Right lobe of liver (tissue), 6 donors: ENCODE results near the gene AQP3. TPM values are rescaled to one million over a fixed set of nuclear protein-coding genes. Genes with fewer than 3 reads are reported as not detected.
"Not testable (repeated sequence)": the region's sequence is repeated elsewhere in the genome, so short reads cannot be mapped to it uniquely, and the experiment has no call there.

ENCODE experiments used
- ATAC-seq, 4 donors: fragments of 200-7000 bp; cut with Tn5 transposase; one replicate each; pipeline ENCODE4 v1.9.1; 2020; ENCODE audit warnings: mild to moderate bottlenecking in 4 of 4, moderate library complexity in 4 of 4
- DNase-seq, 3 donors: peaks; one replicate each; pipeline ENCODE4 v3.0.0-alpha.2; 2020
- H3K27ac ChIP-seq, 3 donors: fragments of 200-600 bp; one replicate each; pipeline ENCODE4 v1.8.0; 2022
- H3K27me3 ChIP-seq, 2 donors: fragments of 200-600 bp; one replicate each; pipeline ENCODE4 v1.8.0; 2022
- H3K36me3 ChIP-seq, 4 donors: fragments of 200-600 bp; sonication (generic) in 1 of 4; one replicate each; pipeline versions ENCODE4 v1.5.1 to v1.8.0; 2017 to 2022; ENCODE audit warnings: control low read depth in 1 of 4
- H3K4me1 ChIP-seq, 4 donors: fragments of 200-600 bp; sonication (generic) in 1 of 4; one replicate each; pipeline versions ENCODE4 v1.5.1 to v1.8.0; 2017 to 2022; ENCODE audit warnings: control low read depth in 1 of 4
- H3K4me3 ChIP-seq, 3 donors: fragments of 200-600 bp; one replicate each; pipeline ENCODE4 v1.8.0; 2022
- H3K9me3 ChIP-seq, 4 donors: fragments of 200-600 bp; sonication (generic) in 1 of 4; one replicate each; pipeline versions ENCODE4 v1.5.1 to v1.8.0; 2017 to 2022; ENCODE audit warnings: control low read depth in 1 of 4
- CTCF ChIP-seq, 4 donors: fragments of 200-600 bp in 3 of 4; fragments of 450-650 bp in 1 of 4; IDR thresholded peaks; one replicate each; pipeline versions ENCODE4 v1.5.1 to v1.8.0; 2016 to 2022; ENCODE audit warnings: antibody characterized with exemption in 4 of 4, mild to moderate bottlenecking in 2 of 4
- POLR2A ChIP-seq: fragments of 450-650 bp; IDR thresholded peaks from one replicate; pipeline ENCODE4 v1.6.1; 2017; ENCODE audit warnings: antibody characterized with exemption, mild to moderate bottlenecking
- WGBS: methylation state at CpG from one replicate; pipeline ENCODE4 v1.1.6; 2018; ENCODE audit warnings: low coverage, low lambda C conversion rate; ENCODE audit not compliant: insufficient coverage; ENCODE audit errors: missing lambda C conversion rate; 5-methylcytosine and 5-hydroxymethylcytosine counted together
- intact Hi-C, 2 donors: fragments of 100-400 bp; cut with DNase I; formaldehyde crosslinking; loops; one replicate each; pipeline versions ENCODE4 v1.11.2 to v1.14.1; 2022
- total RNA-seq, 6 experiments: library from RNA; depleted of rRNA in 2 of 6; stranded (reverse); fragments of >200 nt in 2 of 6; fragmentation: NEBNext Ultra II Directional in 3 of 6; extraction: Animal tissue kit (Norgen Biotek cat#: 25700) in 3 of 6; gene quantifications; one replicate each; pipeline versions ENCODE4 v1.1.0 to v1.2.4, GENCODE V29; 2016 to 2023
- donor health status: DM: no; HTN: yes; CAD: no.
- donor health status: DM: no; HTN: no; CAD: no.
- donor health status: DM: no; HTN: no; CAD: no.
- donor health status: DM: no; HTN: yes; CAD: no.
- donor health status: DM: no; HTN: yes; CAD: no.

The AQP3 gene
- total RNA-seq, 6 experiments from 2014 or later = 49.7 to 158 (median 109) TPM

- Histone ChIP-seq H3K4me3 (no peak overlapping the region), H3K27me3 (no peaks in the 10 kb centered on the region), H3K4me1 (peaks cover 0 to 15% (median 2%) of the 10 kb centered on the region in 4 donors), H3K9me3 (no peaks in the 10 kb centered on the region), H3K27ac (no peak overlapping the region), H3K36me3 (no peaks in the 10 kb centered on the region)
- DNase-seq (no peak), ATAC-seq (no peak)
- 79% methylated on average over 6 of the region's 7 CpGs for whole genome bisulfite sequencing
- TF ChIP-seq CTCF (IDR thresholded peaks at IDR 0.05) (no peak), POLR2A (no peak)
- intact Hi-C loops = loop anchor here in 1 of 2 donors (5.0 kb wide), 1 partner anchor 44 kb away; no protein-coding TSS in a partner anchor
Measured at GRCh38 chr9:33455945-33456344, 8.6 kb upstream of the AQP3 start.

GRCh38 chr9:33455456-33455855, 8.1 kb upstream of the AQP3 start:
- DNase-seq, H3K27me3 ChIP-seq, H3K9me3 ChIP-seq, ATAC-seq, H3K4me3 ChIP-seq, H3K27ac ChIP-seq, H3K36me3 ChIP-seq: not testable (repeated sequence)
- intact Hi-C loops = loop anchor here in 1 of 2 donors (5.0 kb wide), 1 partner anchor 43 kb away; no protein-coding TSS in a partner anchor
- 89% methylated on average over 8 of the region's 8 CpGs for WGBS
- H3K4me1 ChIP-seq = peaks cover 0 to 15% (median 2%) of the 10 kb centered on the region in 4 donors

GRCh38 chr9:33454661-33455026, 7.3 kb upstream of the AQP3 start:
- not testable (repeated sequence) for H3K4me3 ChIP-seq, ATAC-seq, DNase-seq, H3K36me3 ChIP-seq, H3K27me3 ChIP-seq, H3K9me3 ChIP-seq, H3K27ac ChIP-seq
- H3K4me1 ChIP-seq = peaks cover 0 to 15% (median 2%) of the 10 kb centered on the region in 4 donors
- WGBS = 82% methylated on average over 2 of the region's 5 CpGs
- intact Hi-C loops = loop anchor here in 1 of 2 donors (5.0 kb wide), 1 partner anchor 42 kb away; no protein-coding TSS in a partner anchor

- no peaks in the 10 kb centered on the region for H3K36me3 ChIP-seq
- WGBS = 71% methylated on average over 9 of the region's 11 CpGs
- ATAC-seq = peak; percentile 42 to 86 (median 66)
- no peaks in the 10 kb centered on the region for H3K9me3 ChIP-seq
- intact Hi-C loops = no loop called here
- H3K4me3 ChIP-seq = no peak overlapping the region
- DNase-seq = no peak
- no peak for TF ChIP-seq POLR2A
- no peak for TF ChIP-seq CTCF (IDR thresholded peaks at IDR 0.05)
- H3K4me1 ChIP-seq = peaks cover 0 to 15% (median 2%) of the 10 kb centered on the region in 4 donors
- no peak overlapping the region for H3K27ac ChIP-seq
- no peaks in the 10 kb centered on the region for H3K27me3 ChIP-seq
Measured at GRCh38 chr9:33453999-33454660, 6.7 kb upstream of the AQP3 start.

DNA sequence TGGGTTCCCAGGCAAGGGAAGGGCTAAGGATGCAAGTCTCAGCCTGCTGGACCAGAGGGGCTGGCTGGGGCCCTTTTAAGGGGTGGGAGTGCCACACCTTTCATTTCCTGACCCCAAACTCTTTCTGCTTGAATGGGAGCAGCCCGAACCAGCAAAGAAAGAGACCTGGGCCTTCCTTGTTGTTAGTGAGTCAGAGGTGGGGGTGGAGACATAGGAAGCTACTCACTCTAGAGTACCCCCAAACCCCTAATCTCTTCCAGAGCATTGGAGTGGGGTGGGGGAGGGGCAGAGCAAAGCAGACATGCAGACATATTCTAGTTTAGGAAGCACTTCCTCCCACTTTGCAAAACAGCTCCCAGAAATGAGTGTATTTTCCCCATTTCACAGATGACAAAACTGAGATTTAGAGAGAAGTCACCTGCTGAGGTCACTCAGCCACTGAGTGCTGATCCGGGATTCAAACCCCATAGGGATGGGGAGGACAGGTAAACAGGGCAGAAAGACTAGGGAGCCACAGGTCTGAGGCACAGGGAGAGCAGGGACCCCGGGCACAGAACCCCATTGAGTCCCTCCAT, 6.0 kb upstream of the AQP3 start:
- Histone ChIP-seq H3K4me1 (peaks cover 0 to 15% (median 2%) of the 10 kb centered on the region in 4 donors), H3K36me3 (no peaks in the 10 kb centered on the region), H3K9me3 (no peaks in the 10 kb centered on the region), H3K4me3 (no peak overlapping the region), H3K27ac (no peak overlapping the region), H3K27me3 (no peaks in the 10 kb centered on the region)
- DNase-seq (no peak), ATAC-seq (no peak)
- intact Hi-C loops = no loop called here
- 50% methylated on average over 1 of the region's 3 CpGs for WGBS
- TF ChIP-seq POLR2A (no peak), CTCF (IDR thresholded peaks at IDR 0.05) (no peak)
